ACHN (cell line): Measurements from ENCODE around the gene VAMP1.
A peak's percentile ranks its signal among the peaks of the same experiment; 100 is the strongest.

Source experiments
- DNase-seq: peaks from one replicate; pipeline ENCODE4 v3.0.0-alpha.2; 2015
- in situ Hi-C: cut with HindIII; loops from 2 replicates; pipeline ENCODE4 v1.10.0; 2017; ENCODE audit warnings: low sequenced_read_pairs, low pct_ligation_motif_present, low pct_unique_long_range_greater_than_20kb

VAMP1 gene

GRCh38 chr12:6458281-6459003 is 12.0 kb downstream of the VAMP1 start:
- in situ Hi-C loops, result no loop called here
- DNase-seq, result no peak

- no peak for DNase-seq
- in situ Hi-C loops, result no loop called here
Measured at GRCh38 chr12:6457220-6457945, 13.1 kb downstream of the VAMP1 start.

- in situ Hi-C loops, result no loop called here
- peak; percentile 65 for DNase-seq
Measured at GRCh38 chr12:6452944-6453630, 17.4 kb downstream of the VAMP1 start.

- peak; percentile 28 for DNase-seq
- in situ Hi-C loops, result no loop called here
Measured at GRCh38 chr12:6452245-6452943, 18.1 kb downstream of the VAMP1 start.

GRCh38 chr12:6451348-6452244 is 18.9 kb downstream of the VAMP1 start, which contains the start of gene TAPBPL:
TAPBPL (plus strand) TSS chr12:6452042; CDS start chr12:6452249, 207 bp downstream.
- in situ Hi-C loops, result no loop called here
- peak; percentile 88 for DNase-seq

- no peak for DNase-seq
- in situ Hi-C loops, result no loop called here
Measured at GRCh38 chr12:6450869-6451347, 19.6 kb downstream of the VAMP1 start.

- DNase-seq, result no peak
- in situ Hi-C loops, result no loop called here
Measured at GRCh38 chr12:6450091-6450868, 20.2 kb downstream of the VAMP1 start.

- in situ Hi-C loops, result no loop called here
- DNase-seq, result no peak
Measured at GRCh38 chr12:6444704-6445688, 25.5 kb downstream of the VAMP1 start, which contains the start of gene CD27. CD27 (plus strand) TSS chr12:6444955; CDS start chr12:6445096, 141 bp downstream.

- in situ Hi-C loops, result no loop called here
- DNase-seq, result no peak
Measured at GRCh38 chr12:6444031-6444430, 26.4 kb downstream of the VAMP1 start.

GRCh38 chr12:6443361-6443983 is 27.0 kb downstream of the VAMP1 start:
- no peak for DNase-seq
- in situ Hi-C loops, result no loop called here

GRCh38 chr12:6442836-6443235 is 27.6 kb downstream of the VAMP1 start:
- DNase-seq, result no peak
- in situ Hi-C loops, result no loop called here

- DNase-seq, result no peak
- in situ Hi-C loops, result no loop called here
Measured at GRCh38 chr12:6440391-6440790, 30.1 kb downstream of the VAMP1 start.

GRCh38 chr12:6438345-6438744 is 32.1 kb downstream of the VAMP1 start:
- no peak for DNase-seq
- in situ Hi-C loops, result no loop called here

- in situ Hi-C loops, result no loop called here
Measured at GRCh38 chr12:6437586-6437985, 32.9 kb downstream of the VAMP1 start.

GRCh38 chr12:6435961-6436715 is 34.3 kb downstream of the VAMP1 start:
- in situ Hi-C loops, result no loop called here
- no peak for DNase-seq

More at GRCh38 chr12:6437586-6437985, 32.9 kb downstream of the VAMP1 start:
- no peak for DNase-seq
